Endothelial cell of umbilical vein (primary cell): ENCODE results near the gene SLC39A11. TPM values are rescaled to one million over a fixed set of nuclear protein-coding genes. Genes with fewer than 3 reads are reported as not detected.
"Not testable (repeated sequence)": the region's sequence is repeated elsewhere in the genome, so short reads cannot be mapped to it uniquely, and the experiment has no call there.

Experiments
- BruUV-seq: library from RNA; stranded (reverse); fragments of 400-500 nt; replicated peaks from 2 replicates; lab custom pipeline; 2021; lab: Mats Ljungman, UMichigan
- CTCF ChIA-PET: fragments of 300-600, 350-600 bp; sonication (Branson Sonifier 250); formaldehyde crosslinking; loops from one replicate; lab custom pipeline; 2021; ENCODE audit warnings: antibody characterized with exemption, inconsistent platforms; lab: Charles Lee
- POLR2A ChIA-PET: fragments of 300-600, 350-600 bp; sonication (Branson Sonifier 250); formaldehyde crosslinking; loops from one replicate; lab custom pipeline; 2021; ENCODE audit warnings: antibody characterized with exemption, inconsistent platforms; lab: Charles Lee
- DNase-seq: peaks from one replicate; pipeline ENCODE4 v3.0.0-alpha.2; 2011; ENCODE audit warnings: low read depth, low spot score
- FAIRE-seq: peaks from 2 replicates; lab custom pipeline; 2011; peaks lifted over from hg19 to GRCh38; lab: Jason Lieb, UNC
- H2AFZ ChIP-seq: 2 replicates; pipeline ENCODE4 v1.6.0; 2012; ENCODE audit warnings: low read depth, low read length, control low read depth, inconsistent platforms
- H3K27ac ChIP-seq: 2 replicates; pipeline ENCODE4 v1.5.1; 2011; ENCODE audit warnings: low read depth, mild to moderate bottlenecking, control low read depth, low read length, moderate library complexity; ENCODE audit not compliant: insufficient read depth
- H3K27me3 ChIP-seq, 2 experiments: 2 replicates each; pipeline versions ENCODE4 v1.6.0 to v1.6.1; 2011; ENCODE audit warnings: low read length in 2 of 2, mixed read lengths in 1 of 2; ENCODE audit not compliant: control insufficient read depth in 2 of 2, insufficient read depth in 2 of 2
- H3K36me3 ChIP-seq, 2 experiments: 2 replicates in 1 of 2; 3 replicates in 1 of 2; pipeline ENCODE4 v1.5.1; 2011; ENCODE audit warnings: low read length in 2 of 2, mild to moderate bottlenecking in 1 of 2, moderate library complexity in 1 of 2; ENCODE audit not compliant: control insufficient read depth in 2 of 2, insufficient read depth in 2 of 2; ENCODE audit errors: extremely low read depth in 1 of 2
- H3K4me1 ChIP-seq: 3 replicates; pipeline ENCODE4 v1.5.1; 2011; ENCODE audit warnings: mild to moderate bottlenecking, low read length; ENCODE audit not compliant: control insufficient read depth, insufficient read depth; ENCODE audit errors: extremely low read depth
- H3K4me2 ChIP-seq: 2 replicates; pipeline ENCODE4 v1.6.1; 2011; ENCODE audit warnings: low read length, control low read depth, mixed read lengths; ENCODE audit not compliant: insufficient read depth
- H3K4me3 ChIP-seq, 3 experiments: fragments of 200-600 bp in 1 of 3; sonication (generic), shearing (Covaris generic) in 1 of 3; replicated peaks in 1 of 3; 2 replicates each; pipeline ENCODE4 v1.5.1; 2011 to 2016; ENCODE audit warnings: control low read depth in 3 of 3, low read length in 3 of 3, mild to moderate bottlenecking in 2 of 3, inconsistent platforms in 1 of 3, low read depth in 1 of 3, moderate library complexity in 1 of 3; ENCODE audit not compliant: insufficient read depth in 1 of 3
- H3K79me2 ChIP-seq: 2 replicates; pipeline ENCODE4 v1.6.0; 2012; ENCODE audit warnings: low read length, inconsistent platforms; ENCODE audit not compliant: control insufficient read depth, insufficient read depth
- H3K9ac ChIP-seq: replicated peaks from 2 replicates; pipeline ENCODE3; 2011; ENCODE audit warnings: low read length, control low read depth; ENCODE audit not compliant: insufficient read depth; ENCODE audit errors: extremely low read depth
- H3K9me1 ChIP-seq: replicated peaks from 3 replicates; pipeline ENCODE4 v1.6.0; 2011; ENCODE audit warnings: mild to moderate bottlenecking, low read length; ENCODE audit not compliant: control insufficient read depth, insufficient read depth; ENCODE audit errors: extremely low read depth
- H3K9me3 ChIP-seq: replicated peaks from 2 replicates; pipeline ENCODE4 v1.5.1; 2012; ENCODE audit warnings: low read length, inconsistent platforms; ENCODE audit not compliant: control insufficient read depth, insufficient read depth
- H4K20me1 ChIP-seq: replicated peaks from 2 replicates; pipeline ENCODE3; 2011; ENCODE audit warnings: mild to moderate bottlenecking, low read length; ENCODE audit not compliant: control insufficient read depth, insufficient read depth; ENCODE audit errors: extremely low read depth
- EZH2 ChIP-seq: IDR thresholded peaks from 2 replicates; pipeline ENCODE4 v1.6.1; 2012; ENCODE audit warnings: borderline replicate concordance, low read depth, mild to moderate bottlenecking, moderate library complexity, low read length, inconsistent platforms; ENCODE audit not compliant: severe bottlenecking
- FOS ChIP-seq: IDR thresholded peaks from 2 replicates; pipeline ENCODE4 v1.6.1; 2011; ENCODE audit warnings: mild to moderate bottlenecking, low read length, moderate library complexity, borderline replicate concordance; ENCODE audit not compliant: insufficient read depth
- GATA2 ChIP-seq: IDR thresholded peaks from 2 replicates; pipeline ENCODE4 v1.7.0; 2011; ENCODE audit warnings: low read depth, mild to moderate bottlenecking, moderate library complexity, mixed read lengths, low read length; ENCODE audit not compliant: insufficient read length, insufficient read depth
- JUN ChIP-seq: IDR thresholded peaks from 2 replicates; pipeline ENCODE4 v1.6.1; 2011; ENCODE audit warnings: borderline replicate concordance, low read depth; ENCODE audit not compliant: insufficient read length, insufficient read depth
- MYC ChIP-seq: IDR thresholded peaks from one replicate; pipeline ENCODE4 v1.6.1; 2011; ENCODE audit warnings: mild to moderate bottlenecking, low read depth, low read length
- POLR2A ChIP-seq: IDR thresholded peaks from 2 replicates; pipeline ENCODE4 v1.6.1; 2012; ENCODE audit warnings: low read depth, mild to moderate bottlenecking, control low read depth, low read length
- POLR2AphosphoS5 ChIP-seq: IDR thresholded peaks from 2 replicates; pipeline ENCODE4 v1.6.1; 2012; ENCODE audit warnings: low read depth, mild to moderate bottlenecking, control low read depth, low read length, moderate library complexity; ENCODE audit not compliant: insufficient read depth
- dilution Hi-C: fragments of 300-500 bp; cut with MboI; formaldehyde crosslinking; loops from one replicate; pipeline ENCODE4 v1.15.0; 2019; ENCODE audit warnings: low sequenced_read_pairs; ENCODE audit not compliant: extremely low pct_ligation_motif_present
- intact Hi-C: fragments of 100-400 bp; cut with micrococcal nuclease; formaldehyde crosslinking; loops from one replicate; pipeline ENCODE4 v1.10.0; 2022
- polyA plus RNA-seq, 4 experiments: library from polyadenylated mRNA; depleted of rRNA in 3 of 4; stranded (reverse) in 3 of 4; unstranded in 1 of 4; fragments of >200 nt; gene quantifications; 2 replicates each; pipeline versions ENCODE4 v1.2.1 to v1.2.3, GENCODE V29; 2011 to 2012; ENCODE audit warnings: missing spikeins in 1 of 4
- total RNA-seq: library from RNA; stranded (reverse); gene quantifications from 2 replicates; pipeline ENCODE4 v1.2.3, GENCODE V29; 2021
- TF ChIP-seq, protein P1 (sequence below), 2 donors: IDR thresholded peaks; 1 replicate in 1 of 2; 2 replicates in 1 of 2; pipeline ENCODE4 v1.5.1; 2011; ENCODE audit warnings: low read length in 2 of 2, mild to moderate bottlenecking in 2 of 2, moderate library complexity in 2 of 2, control low read depth in 1 of 2, inconsistent platforms in 1 of 2, low read depth in 1 of 2; ENCODE audit not compliant: insufficient read depth in 1 of 2; ENCODE audit errors: extremely low read depth in 1 of 2
- TF ChIP-seq, protein P2 (sequence below): IDR thresholded peaks from 2 replicates; pipeline ENCODE4 v1.6.1; 2011; ENCODE audit not compliant: insufficient read depth, insufficient read length

Gene SLC39A11
- total and polyA plus RNA-seq, 2 donors (not counting 3 experiments of a cell fraction or from before 2014, with no cell fraction given) = 8.1 to 11.9 TPM

DNA sequence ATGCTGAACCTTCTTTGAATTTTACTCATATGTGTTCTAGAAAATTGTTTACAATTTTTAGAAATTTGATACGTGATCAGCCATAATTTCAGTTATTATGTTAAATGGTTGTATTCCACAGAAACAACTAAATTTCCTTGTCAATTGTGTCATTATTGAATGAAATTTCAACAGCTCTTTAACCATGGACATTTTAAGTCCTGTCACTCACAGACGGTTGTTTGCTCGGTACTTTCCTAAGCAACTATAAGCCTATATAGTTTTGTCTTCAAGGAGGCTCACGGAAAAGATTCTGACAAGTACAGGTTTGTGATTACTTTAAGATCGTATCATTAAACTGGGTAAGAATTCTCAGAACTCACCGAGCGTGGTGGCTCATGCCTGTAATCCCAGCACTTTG lies 31.8 kb downstream of the SLC39A11 start:
- dilution Hi-C loops (no loop called here), intact Hi-C loops (no loop called here)

DNA sequence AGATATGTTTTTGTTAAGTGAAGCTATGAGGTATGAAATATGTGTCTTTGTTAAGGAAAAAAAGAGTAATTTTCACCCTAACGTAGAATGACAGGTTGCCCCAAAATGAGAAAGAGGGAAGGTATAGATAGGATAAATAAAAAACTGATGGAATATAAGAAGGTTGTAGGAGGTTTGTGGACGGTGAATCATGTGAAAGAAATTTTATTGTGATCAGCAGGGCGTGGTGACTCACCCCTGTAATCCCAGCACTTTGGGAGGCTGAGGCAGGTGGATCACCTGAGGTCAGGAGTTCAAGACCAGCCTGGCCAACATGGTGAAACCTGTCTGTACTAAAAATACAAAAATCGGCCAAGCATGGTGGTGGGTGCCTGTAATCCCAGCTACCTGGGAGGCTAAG lies 32.8 kb downstream of the SLC39A11 start:
- H3K36me3 ChIP-seq, POLR2A ChIA-PET, H2AFZ ChIP-seq, H3K9ac ChIP-seq, H3K4me2 ChIP-seq, H3K9me1 ChIP-seq, H3K79me2 ChIP-seq, H3K9me3 ChIP-seq, dilution Hi-C loops, H3K27ac ChIP-seq, BruUV-seq, H3K27me3 ChIP-seq, H3K4me3 ChIP-seq, FAIRE-seq, DNase-seq, intact Hi-C loops, H4K20me1 ChIP-seq, H3K4me1 ChIP-seq: not testable (repeated sequence)
- CTCF ChIA-PET = interaction anchor here (0.7 kb wide), 1 partner anchor 35 kb away, joined by 3 read pairs; no protein-coding TSS in a partner anchor

More for the DNA sequence above, 31.8 kb downstream of the SLC39A11 start:
- FAIRE-seq (no peak), DNase-seq (no peak)
- Histone ChIP-seq H3K4me1 (no peaks in the 10 kb centered on the region), H3K4me3 (no peak overlapping the region), H3K9me3 (no peaks in the 10 kb centered on the region), H3K9ac (no peak overlapping the region), H3K79me2 (no peaks in the 10 kb centered on the region), H3K27ac (no peak overlapping the region), H3K4me2 (no peak overlapping the region), H3K36me3 (no peaks in the 10 kb centered on the region), H3K27me3 (no peaks in the 10 kb centered on the region), H4K20me1 (no peaks in the 10 kb centered on the region), H2AFZ (no peak overlapping the region), H3K9me1 (no peaks in the 10 kb centered on the region)
- TF ChIP-seq MYC (no peak), GATA2 (no peak), FOS (no peak), EZH2 (no peak), POLR2A (no peak), POLR2AphosphoS5 (no peak), JUN (no peak)
- TF ChIP-seq, protein P1, sequence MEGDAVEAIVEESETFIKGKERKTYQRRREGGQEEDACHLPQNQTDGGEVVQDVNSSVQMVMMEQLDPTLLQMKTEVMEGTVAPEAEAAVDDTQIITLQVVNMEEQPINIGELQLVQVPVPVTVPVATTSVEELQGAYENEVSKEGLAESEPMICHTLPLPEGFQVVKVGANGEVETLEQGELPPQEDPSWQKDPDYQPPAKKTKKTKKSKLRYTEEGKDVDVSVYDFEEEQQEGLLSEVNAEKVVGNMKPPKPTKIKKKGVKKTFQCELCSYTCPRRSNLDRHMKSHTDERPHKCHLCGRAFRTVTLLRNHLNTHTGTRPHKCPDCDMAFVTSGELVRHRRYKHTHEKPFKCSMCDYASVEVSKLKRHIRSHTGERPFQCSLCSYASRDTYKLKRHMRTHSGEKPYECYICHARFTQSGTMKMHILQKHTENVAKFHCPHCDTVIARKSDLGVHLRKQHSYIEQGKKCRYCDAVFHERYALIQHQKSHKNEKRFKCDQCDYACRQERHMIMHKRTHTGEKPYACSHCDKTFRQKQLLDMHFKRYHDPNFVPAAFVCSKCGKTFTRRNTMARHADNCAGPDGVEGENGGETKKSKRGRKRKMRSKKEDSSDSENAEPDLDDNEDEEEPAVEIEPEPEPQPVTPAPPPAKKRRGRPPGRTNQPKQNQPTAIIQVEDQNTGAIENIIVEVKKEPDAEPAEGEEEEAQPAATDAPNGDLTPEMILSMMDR (IDR thresholded peaks at IDR 0.05; ENCODE audit: extremely low read depth in 1 of 2, insufficient read depth in 1 of 2, low read depth in 1 of 2, low read length in 2 of 2) = no peak
- TF ChIP-seq, protein P2, sequence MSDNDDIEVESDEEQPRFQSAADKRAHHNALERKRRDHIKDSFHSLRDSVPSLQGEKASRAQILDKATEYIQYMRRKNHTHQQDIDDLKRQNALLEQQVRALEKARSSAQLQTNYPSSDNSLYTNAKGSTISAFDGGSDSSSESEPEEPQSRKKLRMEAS = no peak
- ChIA-PET CTCF (interaction anchor here (0.7 kb wide), 1 partner anchor 95 kb away, joined by 3 read pairs; no protein-coding TSS in a partner anchor), POLR2A (no interaction called here)
- no TSS peak for BruUV-seq
